ENCODE results near the gene REEP6.

GRCh38 chr19:1468274-1468820 lies 22.6 kb upstream of the REEP6 start:
- TF ChIP-seq CTCF (IDR thresholded peaks at IDR 0.05), result no peak
- TF ChIP-seq POLR2A (IDR thresholded peaks at IDR 0.05), result no peak
